HEK293T (cell line): ENCODE results near the gene RBM15.

Source experiments
- CTCF ChIA-PET: fragments of 350-600 bp; formaldehyde crosslinking; extraction: SDS; loops from one replicate; lab custom pipeline; 2021; ENCODE audit warnings: antibody characterized with exemption, inconsistent platforms; lab: Yijun Ruan, JAX
- POLR2A ChIA-PET: fragments of 350-600 bp; formaldehyde crosslinking; extraction: SDS; loops from one replicate; lab custom pipeline; 2020; ENCODE audit warnings: antibody characterized with exemption, inconsistent platforms; lab: Yijun Ruan, JAX
- DNase-seq: peaks from one replicate; pipeline ENCODE4 v3.0.0; 2012; ENCODE audit warnings: mixed read lengths; ENCODE audit errors: extremely low spot score
- ARNT ChIP-seq: fragments of 450-650 bp; IDR thresholded peaks from 2 replicates; pipeline ENCODE4 v1.6.1; 2017; ENCODE audit warnings: mild to moderate bottlenecking
- BHLHE40 ChIP-seq: fragments of 450-650 bp; IDR thresholded peaks from 2 replicates; pipeline ENCODE4 v1.6.1; 2016; ENCODE audit warnings: mild to moderate bottlenecking, moderate library complexity, borderline replicate concordance
- CTBP1 ChIP-seq: fragments of 450-650 bp; IDR thresholded peaks from 2 replicates; pipeline ENCODE4 v1.6.1; 2016; ENCODE audit warnings: borderline replicate concordance
- ELF4 ChIP-seq: fragments of 450-650 bp; IDR thresholded peaks from 2 replicates; pipeline ENCODE4 v1.6.1; 2017; ENCODE audit warnings: antibody characterized with exemption
- FOXA1 ChIP-seq: fragments of 450-650 bp; IDR thresholded peaks from 2 replicates; pipeline ENCODE4 v1.6.1; 2016; ENCODE audit warnings: mild to moderate bottlenecking
- FOXK2 ChIP-seq: fragments of 450-650 bp; IDR thresholded peaks from 2 replicates; pipeline ENCODE4 v1.6.1; 2016; ENCODE audit warnings: mild to moderate bottlenecking
- FOXM1 ChIP-seq: fragments of 450-650 bp; IDR thresholded peaks from 2 replicates; pipeline ENCODE4 v1.6.1; 2017; ENCODE audit warnings: mild to moderate bottlenecking, borderline replicate concordance
- HDGF ChIP-seq: fragments of 450-650 bp; IDR thresholded peaks from 2 replicates; pipeline ENCODE4 v1.6.1; 2017; ENCODE audit warnings: antibody characterized with exemption, borderline replicate concordance
- L3MBTL2 ChIP-seq: fragments of 450-650 bp; conservative IDR thresholded peaks from 2 replicates; pipeline ENCODE4 v1.6.1; 2016; ENCODE audit warnings: mild to moderate bottlenecking
- LEF1 ChIP-seq: fragments of 450-650 bp; IDR thresholded peaks from 2 replicates; pipeline ENCODE4 v1.6.1; 2017; ENCODE audit warnings: mild to moderate bottlenecking, borderline replicate concordance
- NFRKB ChIP-seq: fragments of 450-650 bp; IDR thresholded peaks from 2 replicates; pipeline ENCODE4 v1.6.1; 2016; ENCODE audit warnings: mild to moderate bottlenecking, moderate library complexity
- SP1 ChIP-seq: fragments of 450-650 bp; IDR thresholded peaks from 2 replicates; pipeline ENCODE4 v1.6.1; 2017
- SUZ12 ChIP-seq: fragments of 450-650 bp; IDR thresholded peaks from 2 replicates; pipeline ENCODE4 v1.6.1; 2016; ENCODE audit warnings: mild to moderate bottlenecking
- TARDBP ChIP-seq: fragments of 450-650 bp; IDR thresholded peaks from 2 replicates; pipeline ENCODE4 v1.6.1; 2016
- ZNF384 ChIP-seq: fragments of 450-650 bp; IDR thresholded peaks from 2 replicates; pipeline ENCODE4 v1.6.1; 2016
- TF ChIP-seq, protein P1 (sequence below): fragments of 450-650 bp; IDR thresholded peaks from 2 replicates; pipeline ENCODE4 v1.6.1; 2016

The RBM15 gene

DNA sequence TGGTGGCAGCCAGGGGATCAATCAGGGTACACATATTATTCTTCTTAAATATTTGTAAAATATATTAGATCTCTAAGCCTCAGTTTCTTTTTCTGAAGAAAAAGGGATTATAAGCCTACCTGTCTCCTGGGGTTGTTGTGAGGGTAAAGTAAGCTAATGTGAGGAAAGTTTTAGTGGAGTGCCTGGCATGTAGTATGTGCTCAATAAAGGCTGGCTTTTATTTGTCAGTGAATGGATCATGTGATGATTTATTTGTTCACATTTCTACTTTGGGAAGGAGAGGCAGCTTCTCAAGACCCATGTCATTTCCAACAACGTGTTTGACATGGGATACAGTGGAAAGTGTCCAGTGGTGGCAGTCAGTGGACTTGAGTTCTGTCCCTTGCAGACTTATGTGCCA, 12.4 kb upstream of the RBM15 start:
- DNase-seq = no peak
- TF ChIP-seq FOXM1 (no peak), SP1 (no peak), TARDBP (no peak), ELF4 (no peak), LEF1 (no peak), NFRKB (no peak), ARNT (no peak), BHLHE40 (no peak), FOXA1 (no peak), HDGF (no peak), L3MBTL2 (no peak), CTBP1 (no peak)
- TF ChIP-seq, protein P1, sequence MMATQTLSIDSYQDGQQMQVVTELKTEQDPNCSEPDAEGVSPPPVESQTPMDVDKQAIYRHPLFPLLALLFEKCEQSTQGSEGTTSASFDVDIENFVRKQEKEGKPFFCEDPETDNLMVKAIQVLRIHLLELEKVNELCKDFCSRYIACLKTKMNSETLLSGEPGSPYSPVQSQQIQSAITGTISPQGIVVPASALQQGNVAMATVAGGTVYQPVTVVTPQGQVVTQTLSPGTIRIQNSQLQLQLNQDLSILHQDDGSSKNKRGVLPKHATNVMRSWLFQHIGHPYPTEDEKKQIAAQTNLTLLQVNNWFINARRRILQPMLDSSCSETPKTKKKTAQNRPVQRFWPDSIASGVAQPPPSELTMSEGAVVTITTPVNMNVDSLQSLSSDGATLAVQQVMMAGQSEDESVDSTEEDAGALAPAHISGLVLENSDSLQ = no peak
- CTCF ChIA-PET = interaction anchor here (1.3 to 2.0 kb wide), 2 partner anchors 14 to 130 kb away, joined by 4 to 7 read pairs; no protein-coding TSS in a partner anchor
- POLR2A ChIA-PET = interaction anchor here (1.1 to 1.4 kb wide), 2 partner anchors 11 to 13 kb away, joined by 4 to 12 read pairs; partner anchors contain the start of gene RBM15

DNA sequence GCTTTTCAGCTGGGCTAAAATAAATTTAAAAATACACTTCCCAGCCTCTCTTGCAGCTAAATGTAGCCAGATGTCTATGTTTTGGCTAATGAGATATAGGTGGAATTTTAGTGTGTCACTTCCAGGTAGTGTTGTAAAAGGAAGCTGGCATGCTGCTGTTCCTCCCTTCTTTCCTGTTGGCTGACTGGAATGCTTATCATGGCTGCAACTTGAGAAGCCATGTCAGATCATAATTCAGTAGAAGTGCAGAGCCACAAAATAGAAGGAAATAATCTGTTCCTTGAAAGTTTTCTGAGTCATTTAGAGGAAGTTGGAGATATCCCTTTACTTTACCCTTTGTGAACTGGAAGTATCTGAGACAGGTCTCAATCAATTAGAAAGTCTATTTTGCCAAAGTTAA, 10.9 kb upstream of the RBM15 start:
- TF ChIP-seq FOXK2 = no peak
- TF ChIP-seq, protein P1 = peak; percentile 92
- CTCF ChIA-PET = interaction anchor here (0.7 kb wide), 1 partner anchor 121 kb away, joined by 3 read pairs; no protein-coding TSS in a partner anchor
- no peak for DNase-seq
- POLR2A ChIA-PET = interaction anchor here (2.6 kb wide), 1 partner anchor 10 kb away, joined by 23 read pairs; the partner anchor contains the start of gene RBM15

DNA sequence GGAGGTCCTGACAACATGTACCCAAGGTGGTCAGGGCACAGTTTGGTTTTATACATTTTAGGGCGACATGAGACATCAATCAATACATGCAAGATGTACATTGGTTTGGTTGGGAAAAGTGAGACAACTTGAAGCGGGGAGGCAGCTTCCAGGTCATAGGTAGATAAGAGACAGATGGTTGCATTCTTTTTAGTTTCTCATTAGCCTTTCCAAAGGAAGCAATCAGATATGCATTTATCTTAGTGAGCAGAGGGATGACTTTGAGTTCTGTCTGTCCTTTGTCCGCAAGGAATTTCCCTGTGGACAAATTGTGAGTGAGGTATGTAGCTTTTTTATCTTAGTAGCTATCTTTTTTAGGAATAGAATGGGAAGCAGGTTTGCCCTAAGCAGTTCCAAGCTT, 10.5 kb upstream of the RBM15 start:
- CTCF ChIA-PET = no interaction called here
- POLR2A ChIA-PET = interaction anchor here (2.6 kb wide), 1 partner anchor 9 kb away, joined by 23 read pairs; the partner anchor contains the start of gene RBM15
- TF ChIP-seq L3MBTL2 = no peak
- no peak for TF ChIP-seq NFRKB
- no peak for TF ChIP-seq SP1
- no peak for TF ChIP-seq LEF1
- TF ChIP-seq FOXK2 = no peak
- TF ChIP-seq ZNF384 = no peak
- TF ChIP-seq TARDBP = no peak
- no peak for TF ChIP-seq SUZ12
- no peak for TF ChIP-seq FOXM1
- DNase-seq = no peak

DNA sequence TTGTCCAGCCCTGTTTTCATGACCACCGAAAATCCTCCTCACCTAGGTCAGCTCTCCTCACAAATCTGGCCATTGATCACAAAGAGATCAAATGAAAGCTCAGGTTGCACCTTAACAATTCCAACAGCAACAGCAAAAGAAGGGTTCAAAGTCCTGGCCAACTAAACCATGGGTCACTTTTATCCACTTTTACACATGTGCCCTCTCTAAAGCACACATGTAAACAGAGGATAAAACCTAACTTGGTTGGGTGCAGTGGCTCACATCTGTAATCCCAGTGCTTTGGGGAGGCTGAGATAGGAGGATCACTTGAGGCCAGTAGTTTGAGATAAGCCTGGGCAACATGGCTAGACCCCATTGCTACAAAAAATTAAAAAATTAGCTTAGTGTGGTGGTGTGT, 3.9 kb upstream of the RBM15 start:
- TF ChIP-seq ARNT (no peak), NFRKB (no peak), CTBP1 (no peak), LEF1 (no peak), L3MBTL2 (no peak), ELF4 (no peak), FOXM1 (no peak), FOXA1 (no peak), SP1 (no peak), ZNF384 (no peak), TARDBP (no peak), HDGF (no peak), SUZ12 (no peak), FOXK2 (no peak)
- TF ChIP-seq, protein P1 = no peak
- ChIA-PET POLR2A (interaction anchor here (0.5 to 0.8 kb wide), 2 partner anchors 83 to 182 kb away, joined by 3 to 4 read pairs; no protein-coding TSS in a partner anchor), CTCF (interaction anchor here (1.1 to 3.0 kb wide), 2 partner anchors 22 to 161 kb away, joined by 7 to 9 read pairs; no protein-coding TSS in a partner anchor)
- DNase-seq = no peak

DNA sequence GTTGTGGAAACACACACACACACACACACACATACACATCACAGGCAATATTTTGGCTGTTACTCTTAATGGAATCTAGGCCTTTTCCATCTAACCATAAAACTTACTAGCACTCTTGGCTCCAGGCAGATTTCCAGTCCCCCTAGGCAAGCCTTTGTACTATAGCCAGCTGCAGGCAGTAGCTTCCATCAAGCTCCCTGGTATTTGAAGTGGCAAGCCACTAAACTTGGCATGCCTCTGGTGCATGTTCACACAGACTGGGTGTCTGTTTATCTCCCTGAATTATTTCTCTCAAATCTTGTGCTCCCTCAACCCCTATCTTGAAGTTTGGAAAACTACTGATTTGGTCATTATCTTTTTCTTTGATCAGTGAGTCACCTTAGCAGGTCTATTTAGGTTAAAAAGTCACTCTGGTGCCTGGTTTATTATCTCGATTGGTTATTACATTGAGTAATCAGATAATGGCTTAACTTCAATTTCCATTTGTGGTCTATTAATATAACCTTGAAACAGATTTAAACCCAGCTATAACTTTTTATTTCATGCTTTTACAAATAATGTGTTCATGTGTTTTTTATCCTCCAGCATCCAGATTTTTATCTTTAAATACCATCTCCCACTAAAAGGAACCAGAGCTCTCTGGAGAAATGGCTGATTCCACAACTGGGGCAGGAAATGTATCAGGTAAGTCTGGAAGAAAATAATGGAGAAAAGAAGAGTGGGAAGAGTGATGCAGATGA, 2.7 kb upstream of the RBM15 start:
- no peak for TF ChIP-seq SUZ12
- no peak for TF ChIP-seq SP1
- TF ChIP-seq ARNT = no peak
- no peak for TF ChIP-seq BHLHE40
- no peak for TF ChIP-seq ELF4
- no peak for TF ChIP-seq FOXA1
- no peak for TF ChIP-seq CTBP1
- TF ChIP-seq ZNF384 = no peak
- no peak for TF ChIP-seq L3MBTL2
- TF ChIP-seq NFRKB = no peak
- no peak for TF ChIP-seq FOXM1
- no peak for TF ChIP-seq HDGF
- ChIA-PET POLR2A (interaction anchor here (0.6 to 4.5 kb wide), 4 partner anchors 26 to 1262 kb away, joined by 3 to 35 read pairs (median 8); partner anchors contain the start of gene KCNC4), CTCF (interaction anchor here (1.1 to 3.7 kb wide), 5 partner anchors 19 to 160 kb away, joined by 4 to 18 read pairs (median 7); no protein-coding TSS in a partner anchor)
- no peak for DNase-seq
